Dendritic cell treated with granulocyte-macrophage colony-stimulating factor and Interleukin-4, amounts not matched to agents 40 ng/mL and 50 ng/mL, for 4 days (primary cell): ENCODE measurements around the gene PLOD1.
"Not testable (repeated sequence)": the region's sequence is repeated elsewhere in the genome, so short reads cannot be mapped to it uniquely, and the experiment has no call there.

ENCODE experiments used
- H3K27ac Mint-ChIP-seq: one replicate; pipeline ENCODE4 v1.8.0; 2022; ENCODE audit warnings: mild to moderate bottlenecking, mixed read lengths
- H3K27me3 Mint-ChIP-seq: one replicate; pipeline ENCODE4 v1.8.0; 2022; ENCODE audit warnings: mild to moderate bottlenecking, mixed read lengths
- H3K36me3 Mint-ChIP-seq: one replicate; pipeline ENCODE4 v1.8.0; 2022; ENCODE audit warnings: low read depth, mixed read lengths
- H3K4me1 Mint-ChIP-seq: one replicate; pipeline ENCODE4 v1.8.0; 2022; ENCODE audit warnings: low read depth, mixed read lengths
- H3K4me3 Mint-ChIP-seq: one replicate; pipeline ENCODE4 v1.8.0; 2022; ENCODE audit warnings: mild to moderate bottlenecking, moderate library complexity, mixed read lengths
- H3K9me3 Mint-ChIP-seq: one replicate; pipeline ENCODE4 v1.8.0; 2022; ENCODE audit warnings: mixed read lengths
- intact Hi-C: fragments of 100-400 bp; cut with micrococcal nuclease; formaldehyde crosslinking; loops from one replicate; pipeline ENCODE4 v1.15.0; 2022

PLOD1 gene

DNA sequence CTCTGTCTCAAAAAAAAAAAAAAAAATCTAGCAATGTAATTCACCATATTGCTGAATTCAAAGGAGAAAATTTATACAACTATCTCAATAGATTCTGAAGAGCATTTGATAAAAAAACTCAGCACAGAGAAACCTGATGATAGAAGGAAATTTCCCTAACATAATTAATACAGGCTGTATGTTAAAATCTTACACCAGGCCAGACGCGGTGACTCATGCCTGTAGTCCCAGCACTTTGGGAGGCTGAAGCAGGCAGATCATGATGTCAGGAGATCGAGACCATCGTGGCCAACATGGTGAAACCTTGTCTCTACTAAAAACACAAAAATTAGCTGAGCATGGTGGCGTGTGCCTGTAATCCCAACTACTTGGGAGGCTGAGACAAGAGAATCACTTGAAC lies 30.4 kb upstream of the PLOD1 start:
- H3K4me3 Mint-ChIP-seq, H3K4me1 Mint-ChIP-seq, H3K9me3 Mint-ChIP-seq, H3K36me3 Mint-ChIP-seq, intact Hi-C loops, H3K27ac Mint-ChIP-seq: not testable (repeated sequence)
- peaks cover 24% of the 10 kb centered on the region for H3K27me3 Mint-ChIP-seq

DNA sequence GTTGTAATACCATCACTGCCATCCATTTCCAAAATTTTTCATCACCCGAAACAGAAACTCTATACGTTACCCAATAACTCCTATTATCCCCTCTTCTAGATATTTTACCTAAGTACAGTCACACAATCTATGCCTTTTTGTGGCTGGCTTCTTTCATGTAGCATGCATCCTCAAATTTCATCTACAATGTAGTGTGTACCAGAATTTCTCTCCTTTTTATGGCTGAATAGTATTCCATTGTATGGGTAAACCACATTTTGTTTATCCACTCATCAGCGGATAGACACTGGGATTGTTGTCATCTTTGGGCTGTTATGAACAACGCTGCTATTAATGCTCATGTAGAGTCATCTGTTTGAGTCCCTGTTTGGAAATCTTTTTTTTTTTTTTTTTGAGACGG lies 29.5 kb upstream of the PLOD1 start:
- H3K27me3 Mint-ChIP-seq: peaks cover 16% of the 10 kb centered on the region
- intact Hi-C loops: loop anchor here (5.0 kb wide), 1 partner anchor 113 kb away; no protein-coding TSS in a partner anchor
- H3K4me1 Mint-ChIP-seq: peaks cover 8% of the 10 kb centered on the region
- H3K4me3 Mint-ChIP-seq: no peak overlapping the region
- H3K9me3 Mint-ChIP-seq: no peaks in the 10 kb centered on the region
- H3K27ac Mint-ChIP-seq: no peak overlapping the region
- peaks cover 6% of the 10 kb centered on the region for H3K36me3 Mint-ChIP-seq

DNA sequence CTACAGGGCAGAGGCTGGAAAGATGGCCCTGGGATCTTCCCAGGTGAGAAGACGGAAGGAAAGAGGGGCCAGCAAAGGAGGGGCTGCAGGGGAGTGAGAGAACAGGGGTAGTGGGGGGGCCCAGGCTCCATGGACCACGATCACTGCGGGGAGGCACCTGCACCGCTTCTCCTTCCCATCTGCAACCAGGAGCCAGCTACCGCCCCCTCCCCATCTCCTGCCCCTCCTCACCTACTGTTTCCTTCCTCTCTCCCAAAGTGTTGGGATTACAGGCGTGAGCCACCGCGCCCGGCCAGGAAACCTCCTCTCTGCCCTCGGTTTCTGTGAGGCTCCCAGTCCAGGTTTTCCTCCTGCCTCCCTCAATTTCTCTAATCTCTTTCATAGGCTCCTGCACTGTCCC lies 27.6 kb upstream of the PLOD1 start:
- intact Hi-C loops: loop anchor here (2.0 to 5.0 kb wide), 2 partner anchors 68 to 115 kb away; no protein-coding TSS in a partner anchor
- H3K4me1 Mint-ChIP-seq: peaks cover 19% of the 10 kb centered on the region

DNA sequence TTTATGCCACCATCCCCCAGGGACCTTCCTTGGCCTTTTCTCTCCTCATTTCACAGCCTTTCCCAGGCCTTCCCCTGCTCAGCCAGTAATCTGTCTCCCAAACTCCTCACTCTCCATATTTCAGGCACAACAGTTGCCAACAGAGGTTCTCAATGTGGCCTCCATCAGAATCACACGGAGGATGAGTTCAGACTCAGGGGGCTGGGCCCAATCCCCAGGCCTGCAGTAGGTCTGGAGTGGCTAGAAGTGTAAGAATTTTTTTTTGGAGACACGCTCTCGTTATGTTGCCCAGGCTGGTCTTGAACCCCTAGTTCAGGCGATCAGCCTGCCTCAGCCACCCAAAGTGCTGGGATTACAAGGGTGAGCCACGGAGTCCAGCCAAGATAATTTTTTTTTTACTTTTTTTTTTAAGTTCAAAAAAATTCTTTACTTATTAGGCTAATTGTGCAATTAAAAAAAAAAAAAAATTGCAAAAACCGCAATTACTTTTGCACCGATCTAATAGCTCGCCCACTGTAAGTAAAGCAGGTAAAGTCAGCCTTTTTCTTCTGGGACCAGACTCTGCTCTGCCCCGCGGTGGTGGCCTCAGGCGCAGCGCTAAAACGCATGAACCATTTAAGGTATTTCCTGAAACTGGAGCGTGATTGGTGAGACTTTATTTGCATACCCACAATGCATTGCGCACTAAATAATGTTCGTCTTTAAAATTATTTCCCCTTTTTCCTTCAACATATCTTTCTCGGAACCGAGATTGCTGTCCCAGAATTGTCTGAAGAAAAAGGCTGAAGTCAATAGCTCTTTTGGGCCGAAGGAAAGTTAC lies 27.0 kb upstream of the PLOD1 start:
- Mint-ChIP-seq H3K27ac (peak overlapping the region; percentile 98), H3K36me3 (peaks cover 6% of the 10 kb centered on the region)

More for the DNA sequence above, 27.6 kb upstream of the PLOD1 start:
- Mint-ChIP-seq H3K27ac (no peak overlapping the region), H3K9me3 (no peaks in the 10 kb centered on the region), H3K36me3 (peaks cover 6% of the 10 kb centered on the region), H3K27me3 (peaks cover 8% of the 10 kb centered on the region), H3K4me3 (no peak overlapping the region)

DNA sequence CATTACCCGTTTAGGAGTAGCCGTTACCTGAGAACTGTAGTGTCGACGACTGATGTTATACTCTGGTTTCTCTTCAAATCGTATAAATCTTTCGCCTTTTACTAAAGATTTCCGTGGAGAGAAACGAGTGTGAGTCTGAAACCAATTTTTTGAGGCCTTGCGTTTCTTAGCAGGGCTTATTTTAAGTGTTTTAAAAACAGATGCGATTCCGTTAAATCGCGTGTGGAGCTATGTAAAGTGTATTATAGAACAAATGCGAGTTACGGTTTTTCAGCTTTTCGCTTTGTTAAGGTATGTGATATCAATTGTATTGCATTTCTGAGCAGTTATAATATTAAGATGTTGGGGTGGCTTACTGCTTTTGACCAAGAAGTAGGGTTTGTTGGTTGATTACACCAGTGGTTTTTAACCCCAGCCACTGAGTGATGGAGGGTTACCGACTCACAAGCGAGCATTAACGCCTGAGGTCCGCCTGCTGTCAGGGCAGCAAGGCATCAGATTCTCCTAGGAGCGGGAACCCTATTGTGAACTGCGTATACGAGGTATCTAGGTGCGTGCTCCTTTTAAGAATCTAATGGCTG lies 26.3 kb upstream of the PLOD1 start:
- Mint-ChIP-seq H3K27ac (peak overlapping the region; percentile 98), H3K4me1 (peaks cover 26% of the 10 kb centered on the region)
- intact Hi-C loops: loop anchor here (2.0 to 5.0 kb wide), 2 partner anchors 71 to 116 kb away; no protein-coding TSS in a partner anchor

More for the DNA sequence above, 27.0 kb upstream of the PLOD1 start:
- Mint-ChIP-seq H3K9me3 (no peaks in the 10 kb centered on the region), H3K4me1 (peaks cover 23% of the 10 kb centered on the region), H3K27me3 (peaks cover 4% of the 10 kb centered on the region), H3K4me3 (peak overlapping the region; percentile 82)
- intact Hi-C loops: loop anchor here (2.0 to 5.0 kb wide), 3 partner anchors 69 to 115 kb away; no protein-coding TSS in a partner anchor

DNA sequence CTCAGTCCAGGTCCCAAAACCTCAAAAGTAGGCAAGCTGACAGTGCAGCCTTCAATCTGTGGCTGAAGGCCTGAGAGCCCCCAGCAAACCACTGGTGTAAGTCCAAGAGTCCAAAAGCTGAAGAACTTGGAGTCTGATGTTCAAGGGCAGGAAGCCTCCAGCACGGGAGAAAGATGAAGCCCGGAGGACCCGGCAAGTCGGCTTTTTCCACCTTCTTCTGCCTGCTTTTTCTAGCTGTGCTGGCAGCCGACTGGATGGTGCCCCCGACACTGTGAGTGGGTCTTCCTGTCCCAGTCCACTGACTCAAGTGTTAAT lies 23.6 kb upstream of the PLOD1 start:
- H3K27me3 Mint-ChIP-seq, intact Hi-C loops, H3K36me3 Mint-ChIP-seq, H3K4me3 Mint-ChIP-seq, H3K9me3 Mint-ChIP-seq: not testable (repeated sequence)
- H3K27ac Mint-ChIP-seq: peak overlapping the region; percentile 98
- peaks cover 26% of the 10 kb centered on the region for H3K4me1 Mint-ChIP-seq

More for the DNA sequence above, 26.3 kb upstream of the PLOD1 start:
- H3K27me3 Mint-ChIP-seq: peaks cover 4% of the 10 kb centered on the region
- H3K36me3 Mint-ChIP-seq: peaks cover 6% of the 10 kb centered on the region
- H3K4me3 Mint-ChIP-seq: peak overlapping the region; percentile 82
- H3K9me3 Mint-ChIP-seq: no peaks in the 10 kb centered on the region

DNA sequence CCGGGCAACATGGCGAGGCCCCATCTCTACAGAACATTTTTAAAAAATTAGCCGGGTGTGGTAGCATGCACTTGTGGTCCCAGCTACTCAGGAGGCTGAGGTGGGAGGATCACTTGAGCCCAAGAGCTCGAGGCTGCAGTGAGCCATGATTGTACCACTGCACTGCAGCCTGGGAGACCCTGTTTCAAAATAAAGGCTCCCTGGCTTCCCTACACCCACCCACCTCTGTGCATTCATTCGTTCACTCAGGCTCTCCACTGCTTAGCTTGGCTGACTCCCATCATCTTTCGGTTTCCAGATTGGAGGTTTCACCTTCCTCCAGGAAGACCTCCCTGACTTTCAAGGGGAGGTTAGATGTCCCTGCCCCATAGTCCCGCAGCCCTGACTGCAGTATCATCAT lies 22.5 kb upstream of the PLOD1 start:
- H3K27me3 Mint-ChIP-seq: peaks cover 2% of the 10 kb centered on the region
- intact Hi-C loops: no loop called here

DNA sequence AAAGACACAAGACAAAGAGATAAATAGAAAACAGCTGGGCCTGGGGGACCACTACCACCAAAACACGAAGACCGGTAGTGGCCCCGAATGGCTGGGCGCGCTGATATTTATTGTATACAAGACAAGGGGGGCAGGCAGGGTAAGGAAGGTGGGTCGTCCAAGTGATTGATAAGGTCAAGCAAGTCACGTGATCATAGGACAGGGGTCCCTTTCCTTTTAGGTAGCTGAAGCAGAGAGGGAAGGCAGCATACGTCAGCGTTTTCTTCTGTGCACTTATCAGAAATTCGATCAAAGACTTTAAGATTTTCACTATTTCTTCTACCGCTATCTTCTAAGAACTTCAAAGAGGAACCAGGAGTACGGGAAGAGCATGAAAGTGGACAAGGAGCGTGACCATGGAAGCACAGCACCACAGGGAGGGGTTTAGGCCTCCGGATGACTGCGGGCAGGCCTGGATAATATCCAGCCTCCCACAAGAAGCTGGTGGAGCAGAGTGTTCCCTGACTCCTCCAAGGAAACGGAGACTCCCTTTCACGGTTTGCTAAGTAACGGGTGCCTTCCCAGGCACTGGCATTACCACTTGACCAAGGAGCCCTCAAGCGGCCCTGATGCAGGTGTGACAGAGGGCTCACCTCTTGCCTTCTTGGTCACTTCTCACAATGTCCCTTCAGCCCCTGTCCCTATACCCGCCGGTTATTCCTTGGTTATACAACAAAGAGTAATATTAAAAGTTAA lies 21.9 kb upstream of the PLOD1 start:
- peaks cover 21% of the 10 kb centered on the region for H3K36me3 Mint-ChIP-seq
- H3K27me3 Mint-ChIP-seq, H3K27ac Mint-ChIP-seq, intact Hi-C loops, H3K4me3 Mint-ChIP-seq, H3K9me3 Mint-ChIP-seq: not testable (repeated sequence)
- H3K4me1 Mint-ChIP-seq: peaks cover 32% of the 10 kb centered on the region

More for the DNA sequence above, 22.5 kb upstream of the PLOD1 start:
- H3K36me3 Mint-ChIP-seq: peaks cover 14% of the 10 kb centered on the region
- peaks cover 32% of the 10 kb centered on the region for H3K4me1 Mint-ChIP-seq
- no peak overlapping the region for H3K4me3 Mint-ChIP-seq
- no peaks in the 10 kb centered on the region for H3K9me3 Mint-ChIP-seq
- H3K27ac Mint-ChIP-seq: no peak overlapping the region

DNA sequence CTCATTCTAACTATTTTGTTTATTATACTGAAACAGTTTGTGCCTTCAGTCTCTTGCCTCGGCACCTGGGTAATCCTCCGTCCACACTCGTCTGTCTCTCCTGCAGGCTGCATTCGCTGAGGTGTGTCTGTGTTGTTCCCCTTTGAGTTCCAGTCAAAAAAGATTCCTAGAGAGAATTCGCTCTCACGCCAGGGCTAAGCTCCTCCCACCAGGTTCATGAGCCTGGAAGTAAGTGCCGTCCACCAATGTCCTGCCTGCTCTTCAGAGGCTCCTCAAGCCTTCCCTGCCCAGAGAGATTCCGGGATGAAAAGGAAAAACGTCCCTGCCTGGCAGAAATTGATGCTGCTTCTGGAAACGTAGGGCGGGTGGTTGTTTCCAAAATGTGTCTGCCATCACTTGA lies 21.2 kb upstream of the PLOD1 start:
- no peak overlapping the region for H3K27ac Mint-ChIP-seq
- no peaks in the 10 kb centered on the region for H3K9me3 Mint-ChIP-seq
- H3K4me3 Mint-ChIP-seq: no peak overlapping the region
- H3K27me3 Mint-ChIP-seq: peaks cover 2% of the 10 kb centered on the region
- peaks cover 32% of the 10 kb centered on the region for H3K4me1 Mint-ChIP-seq
- H3K36me3 Mint-ChIP-seq: peaks cover 27% of the 10 kb centered on the region
- intact Hi-C loops: no loop called here

DNA sequence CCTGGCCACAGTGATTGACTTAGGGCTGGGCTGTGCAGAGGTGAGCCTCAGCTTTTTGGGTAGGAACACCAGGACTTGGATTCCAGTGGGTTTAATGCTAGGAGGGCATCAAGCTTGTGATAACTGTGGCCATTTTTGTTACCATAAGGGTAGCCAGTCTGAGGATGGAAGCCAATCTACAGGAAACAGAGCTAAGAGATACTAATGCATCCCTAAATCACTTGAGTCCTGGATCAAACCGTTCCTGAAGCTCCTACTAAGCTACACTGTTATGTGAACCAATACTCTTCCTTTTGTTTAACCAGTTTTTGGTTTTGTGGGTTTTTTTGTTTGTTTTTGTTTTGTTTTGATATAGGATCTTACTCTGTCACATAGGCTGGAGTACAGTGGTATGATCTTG lies 20.5 kb upstream of the PLOD1 start:
- Mint-ChIP-seq H3K27me3 (peaks cover 2% of the 10 kb centered on the region), H3K9me3 (no peaks in the 10 kb centered on the region)

DNA sequence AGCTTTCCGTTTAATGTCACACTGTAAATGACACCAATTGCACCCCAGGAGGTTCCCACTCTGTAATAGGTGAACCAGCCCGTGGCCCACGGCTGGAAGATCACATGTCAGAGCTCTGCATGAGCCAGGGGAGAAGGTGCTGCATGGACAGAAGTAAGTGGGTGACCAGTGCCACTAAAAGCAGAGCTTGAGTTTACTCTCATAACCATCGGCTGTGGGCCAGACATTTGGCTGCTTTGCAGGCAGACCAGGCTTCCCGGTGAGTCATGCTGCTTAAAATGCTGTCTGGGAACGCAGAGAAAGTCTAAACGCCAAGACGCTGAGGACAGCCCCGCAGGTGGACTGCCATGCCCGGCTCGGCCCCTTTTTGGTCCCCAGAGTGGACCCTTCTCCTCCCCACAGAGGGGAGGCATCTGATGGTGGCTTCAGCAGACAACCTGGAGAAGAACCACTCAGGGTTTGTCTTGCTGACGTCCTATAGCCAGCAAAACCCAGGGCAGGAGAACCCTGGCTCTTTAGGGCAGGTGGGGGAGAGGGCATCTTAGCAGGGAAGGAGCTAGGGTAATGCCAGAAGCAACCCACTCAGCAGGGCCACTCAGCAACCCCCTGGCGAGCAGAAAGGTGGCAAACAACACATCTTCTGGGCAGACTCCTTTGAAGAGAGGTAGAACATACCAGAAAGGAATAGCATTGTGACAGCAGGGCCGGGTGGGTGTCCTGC lies 15.6 kb upstream of the PLOD1 start:
- Mint-ChIP-seq H3K36me3 (peaks cover 78% of the 10 kb centered on the region), H3K4me1 (peaks cover 47% of the 10 kb centered on the region)

More for the DNA sequence above, 20.5 kb upstream of the PLOD1 start:
- Mint-ChIP-seq H3K27ac (no peak overlapping the region), H3K4me1 (peaks cover 27% of the 10 kb centered on the region), H3K4me3 (no peak overlapping the region), H3K36me3 (peaks cover 29% of the 10 kb centered on the region)
- intact Hi-C loops: no loop called here

DNA sequence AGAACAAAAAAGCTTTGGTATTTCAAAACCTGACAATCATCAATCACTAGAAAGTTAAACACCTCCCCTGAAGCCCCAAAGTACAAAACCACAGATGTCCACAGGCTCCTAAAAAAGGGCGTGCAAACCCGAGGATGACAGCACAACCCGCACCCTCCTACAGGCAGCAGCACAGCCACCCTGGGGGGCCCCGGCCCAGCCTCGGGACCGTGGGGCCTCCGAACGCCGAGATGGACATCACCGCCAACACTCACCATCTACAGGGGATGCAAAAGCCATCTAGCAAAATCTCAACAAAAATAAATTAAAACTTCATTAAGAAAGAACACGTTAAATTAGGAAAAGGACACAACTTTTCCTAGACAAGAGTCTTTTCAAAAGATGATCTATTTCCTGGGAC lies 14.9 kb upstream of the PLOD1 start:
- H3K27ac Mint-ChIP-seq: no peak overlapping the region
- intact Hi-C loops: no loop called here
- H3K4me3 Mint-ChIP-seq: no peak overlapping the region
- H3K27me3 Mint-ChIP-seq: no peaks in the 10 kb centered on the region
- peaks cover 54% of the 10 kb centered on the region for H3K4me1 Mint-ChIP-seq
- no peaks in the 10 kb centered on the region for H3K9me3 Mint-ChIP-seq
- H3K36me3 Mint-ChIP-seq: peaks cover 84% of the 10 kb centered on the region

More for the DNA sequence above, 15.6 kb upstream of the PLOD1 start:
- no peak overlapping the region for H3K4me3 Mint-ChIP-seq
- intact Hi-C loops: no loop called here
- H3K27ac Mint-ChIP-seq: no peak overlapping the region
- no peaks in the 10 kb centered on the region for H3K27me3 Mint-ChIP-seq
- H3K9me3 Mint-ChIP-seq: no peaks in the 10 kb centered on the region

DNA sequence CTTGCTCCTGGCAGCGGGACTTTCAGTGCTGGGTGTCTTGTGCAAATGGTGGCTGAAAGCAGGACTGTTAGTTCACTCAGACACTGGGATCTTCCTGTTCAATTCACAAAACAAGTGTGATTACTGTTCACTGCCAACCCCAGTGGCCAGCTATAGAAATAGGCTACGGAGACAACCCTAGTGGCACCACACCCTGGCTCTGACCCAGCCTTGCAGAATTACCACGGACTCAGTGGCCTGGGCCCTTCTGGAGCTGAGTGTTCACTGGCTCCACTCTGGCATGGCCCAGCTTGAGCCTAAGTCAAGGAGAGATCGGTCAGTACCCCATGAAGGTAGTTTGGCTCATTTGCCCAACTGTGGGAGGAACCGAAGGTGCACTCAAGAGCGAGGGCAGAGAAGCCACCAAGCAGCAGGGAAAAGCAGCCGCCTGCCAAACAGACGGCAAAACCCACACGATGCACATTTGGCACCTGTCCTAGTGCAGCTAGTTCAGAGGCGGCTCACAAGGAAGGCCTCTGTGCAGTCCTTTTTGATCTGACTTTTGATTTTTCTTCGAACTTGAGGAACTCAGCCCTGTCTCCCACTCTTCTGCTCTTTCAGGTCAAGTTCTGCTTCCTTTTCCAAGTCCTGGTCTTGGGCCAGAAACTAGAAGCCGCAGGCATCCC lies 14.1 kb upstream of the PLOD1 start:
- intact Hi-C loops: no loop called here
- H3K36me3 Mint-ChIP-seq: peaks cover 92% of the 10 kb centered on the region
- H3K27me3 Mint-ChIP-seq: no peaks in the 10 kb centered on the region
- peaks cover 61% of the 10 kb centered on the region for H3K4me1 Mint-ChIP-seq
- peak overlapping the region; percentile 70 for H3K27ac Mint-ChIP-seq
- H3K9me3 Mint-ChIP-seq: no peaks in the 10 kb centered on the region
- H3K4me3 Mint-ChIP-seq: no peak overlapping the region
